ENCODE measurements around the gene TMEM132C. TPM values are rescaled to one million over a fixed set of nuclear protein-coding genes. Genes with fewer than 3 reads are reported as not detected.

Gene TMEM132C
- total RNA-seq, 4 donors from 2014 or later: 1.2 to 3.8 (median 2.3) TPM

DNA sequence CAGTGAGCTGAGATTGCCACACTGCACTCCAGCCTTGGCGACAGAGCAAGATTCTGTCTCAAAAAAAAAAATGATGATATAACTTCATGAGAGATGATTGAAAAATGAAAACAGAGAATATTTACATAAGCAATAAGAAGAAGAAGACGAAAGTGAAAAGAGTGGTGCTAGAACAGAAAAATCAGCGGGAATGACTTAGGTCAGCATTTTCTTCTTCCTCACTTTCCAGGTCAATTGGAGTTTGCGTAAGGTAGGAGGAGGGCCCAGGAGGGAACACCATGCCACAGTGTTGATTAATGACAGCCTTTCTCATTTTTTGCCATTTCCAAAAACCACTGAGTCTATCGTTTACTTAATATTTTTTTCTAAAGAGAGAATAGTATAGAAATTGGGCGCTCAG lies 356.8 kb downstream of the TMEM132C start:
- Histone ChIP-seq H3K4me1 (no peaks in the 10 kb centered on the region), H3K27ac (no peak overlapping the region), H3K36me3 (no peaks in the 10 kb centered on the region), H3K4me3 (no peak overlapping the region), H3K9me3 (peaks cover 3% of the 10 kb centered on the region), H3K27me3 (no peaks in the 10 kb centered on the region)
- TF ChIP-seq, protein P1, sequence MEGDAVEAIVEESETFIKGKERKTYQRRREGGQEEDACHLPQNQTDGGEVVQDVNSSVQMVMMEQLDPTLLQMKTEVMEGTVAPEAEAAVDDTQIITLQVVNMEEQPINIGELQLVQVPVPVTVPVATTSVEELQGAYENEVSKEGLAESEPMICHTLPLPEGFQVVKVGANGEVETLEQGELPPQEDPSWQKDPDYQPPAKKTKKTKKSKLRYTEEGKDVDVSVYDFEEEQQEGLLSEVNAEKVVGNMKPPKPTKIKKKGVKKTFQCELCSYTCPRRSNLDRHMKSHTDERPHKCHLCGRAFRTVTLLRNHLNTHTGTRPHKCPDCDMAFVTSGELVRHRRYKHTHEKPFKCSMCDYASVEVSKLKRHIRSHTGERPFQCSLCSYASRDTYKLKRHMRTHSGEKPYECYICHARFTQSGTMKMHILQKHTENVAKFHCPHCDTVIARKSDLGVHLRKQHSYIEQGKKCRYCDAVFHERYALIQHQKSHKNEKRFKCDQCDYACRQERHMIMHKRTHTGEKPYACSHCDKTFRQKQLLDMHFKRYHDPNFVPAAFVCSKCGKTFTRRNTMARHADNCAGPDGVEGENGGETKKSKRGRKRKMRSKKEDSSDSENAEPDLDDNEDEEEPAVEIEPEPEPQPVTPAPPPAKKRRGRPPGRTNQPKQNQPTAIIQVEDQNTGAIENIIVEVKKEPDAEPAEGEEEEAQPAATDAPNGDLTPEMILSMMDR (IDR thresholded peaks at IDR 0.05): no peak
- no peak for TF ChIP-seq POLR2A (IDR thresholded peaks at IDR 0.05)
- no peak for TF ChIP-seq EP300 (IDR thresholded peaks at IDR 0.05)
- TF ChIP-seq POLR2AphosphoS5 (IDR thresholded peaks at IDR 0.05): no peak
- 83% methylated on average over 6 of the region's 6 CpGs for WGBS
- no peak for DNase-seq (ENCODE audit: low spot score in 2 of 2)

GRCh38 chr12:128626808-128627320 lies 359.9 kb downstream of the TMEM132C start:
- H3K4me3 ChIP-seq: no peak overlapping the region
- WGBS: 79% methylated on average over 6 of the region's 6 CpGs
- H3K9me3 ChIP-seq: no peaks in the 10 kb centered on the region
- H3K4me1 ChIP-seq: no peaks in the 10 kb centered on the region
- DNase-seq (ENCODE audit: low spot score in 2 of 2): no peak
- H3K36me3 ChIP-seq: no peaks in the 10 kb centered on the region
- TF ChIP-seq, protein P1 (IDR thresholded peaks at IDR 0.05): no peak
- TF ChIP-seq POLR2AphosphoS5 (IDR thresholded peaks at IDR 0.05) (no peak), POLR2A (IDR thresholded peaks at IDR 0.05) (no peak)
- H3K27me3 ChIP-seq: no peaks in the 10 kb centered on the region
- H3K27ac ChIP-seq: no peak overlapping the region

DNA sequence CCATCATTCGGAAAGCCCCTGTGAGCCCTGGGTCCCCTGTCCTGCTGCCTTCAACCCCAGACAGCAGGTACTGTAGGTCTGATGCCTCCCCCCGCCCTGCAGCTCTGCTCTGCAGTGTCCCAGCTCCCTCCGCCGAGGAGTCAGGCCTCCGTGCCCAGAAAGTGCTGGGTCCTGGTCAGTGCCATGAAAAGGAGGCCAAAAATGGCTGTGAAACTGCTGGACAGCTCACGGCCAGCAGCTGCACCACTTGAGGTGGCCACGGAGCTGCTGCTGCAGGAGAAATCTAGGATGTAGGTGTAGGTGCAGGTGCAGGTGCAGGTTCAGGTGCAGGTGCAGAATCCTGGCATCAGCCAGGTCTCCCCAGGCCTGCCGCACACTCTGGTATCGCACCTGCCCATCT lies 360.7 kb downstream of the TMEM132C start:
- no peak for DNase-seq (ENCODE audit: low spot score in 2 of 2)
- no peak overlapping the region for H3K4me3 ChIP-seq
- no peaks in the 10 kb centered on the region for H3K27me3 ChIP-seq
- 88% methylated on average over 5 of the region's 9 CpGs for WGBS
- no peak overlapping the region for H3K27ac ChIP-seq
- H3K9me3 ChIP-seq: no peaks in the 10 kb centered on the region
- no peaks in the 10 kb centered on the region for H3K36me3 ChIP-seq
- no peaks in the 10 kb centered on the region for H3K4me1 ChIP-seq
- TF ChIP-seq POLR2AphosphoS5 (IDR thresholded peaks at IDR 0.05): no peak
- TF ChIP-seq POLR2A (IDR thresholded peaks at IDR 0.05): no peak
- no peak for TF ChIP-seq EP300 (IDR thresholded peaks at IDR 0.05)
- TF ChIP-seq, protein P1 (IDR thresholded peaks at IDR 0.05): no peak

GRCh38 chr12:128629979-128630378 lies 363.0 kb downstream of the TMEM132C start:
- Histone ChIP-seq H3K9me3 (no peaks in the 10 kb centered on the region), H3K36me3 (no peaks in the 10 kb centered on the region), H3K27me3 (no peaks in the 10 kb centered on the region), H3K4me1 (no peaks in the 10 kb centered on the region), H3K27ac (no peak overlapping the region), H3K4me3 (no peak overlapping the region)
- TF ChIP-seq, protein P1 (IDR thresholded peaks at IDR 0.05): no peak
- no peak for TF ChIP-seq POLR2AphosphoS5 (IDR thresholded peaks at IDR 0.05)
- TF ChIP-seq POLR2A (IDR thresholded peaks at IDR 0.05): no peak
- no peak for TF ChIP-seq EP300 (IDR thresholded peaks at IDR 0.05)
- no peak for DNase-seq (ENCODE audit: low spot score in 2 of 2)
- 95% methylated on average over 4 of the region's 4 CpGs for WGBS

- no peaks in the 10 kb centered on the region for H3K27me3 ChIP-seq
- 93% methylated on average over 7 of the region's 7 CpGs for WGBS
- no peak overlapping the region for H3K4me3 ChIP-seq
- no peaks in the 10 kb centered on the region for H3K9me3 ChIP-seq
- H3K36me3 ChIP-seq: no peaks in the 10 kb centered on the region
- no peaks in the 10 kb centered on the region for H3K4me1 ChIP-seq
- TF ChIP-seq EP300 (IDR thresholded peaks at IDR 0.05): no peak
- no peak overlapping the region for H3K27ac ChIP-seq
- no peak for DNase-seq (ENCODE audit: low spot score in 2 of 2)
Measured at GRCh38 chr12:128637642-128638606, 371.0 kb downstream of the TMEM132C start.
